Urothelium cell line (cell line): ENCODE data around the gene IL13RA1.
"Not testable (repeated sequence)": the region's sequence is repeated elsewhere in the genome, so short reads cannot be mapped to it uniquely, and the experiment has no call there.

Experiments used
- DNase-seq: peaks from one replicate; pipeline ENCODE4 v3.0.0; 2011; ENCODE audit warnings: low spot score, mixed read lengths
- FAIRE-seq: peaks from 2 replicates; lab custom pipeline; 2011; peaks lifted over from hg19 to GRCh38; lab: Jason Lieb, UNC

Gene IL13RA1

GRCh38 chrX:118727686-118728339 lies 407 bp downstream of the IL13RA1 start:
- no peak for FAIRE-seq

GRCh38 chrX:118729042-118729652 lies 1.7 kb downstream of the IL13RA1 start:
- FAIRE-seq (no peak), DNase-seq (no peak)

More at GRCh38 chrX:118727686-118728339, 407 bp downstream of the IL13RA1 start:
- DNase-seq = no peak

- no peak for FAIRE-seq
- no peak for DNase-seq
These were observed 3.3 kb downstream of the IL13RA1 start for GRCh38 chrX:118730500-118731247.

GRCh38 chrX:118732551-118732950 lies 5.1 kb downstream of the IL13RA1 start:
- FAIRE-seq, DNase-seq: not testable (repeated sequence)

DNA sequence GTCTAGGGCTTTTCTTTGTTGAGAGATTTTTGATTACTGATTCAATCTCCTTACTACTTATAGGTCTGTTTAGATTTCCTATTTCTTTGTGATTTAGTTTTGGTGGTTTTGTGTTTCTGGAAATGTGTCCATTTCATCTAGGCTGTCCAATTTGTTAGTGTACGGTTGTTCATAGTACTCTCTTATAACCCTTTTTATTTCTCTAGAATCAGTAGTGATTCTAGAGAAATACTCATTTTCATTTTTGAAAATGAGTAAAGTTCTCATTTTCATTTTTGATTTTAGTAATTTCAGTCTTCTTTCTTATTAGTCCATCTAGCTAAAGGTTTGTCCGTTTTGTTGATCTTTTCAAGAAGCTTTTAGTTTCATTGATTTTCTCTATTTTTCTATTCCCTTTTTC lies 7.5 kb downstream of the IL13RA1 start:
- DNase-seq = no peak
- FAIRE-seq = no peak

DNA sequence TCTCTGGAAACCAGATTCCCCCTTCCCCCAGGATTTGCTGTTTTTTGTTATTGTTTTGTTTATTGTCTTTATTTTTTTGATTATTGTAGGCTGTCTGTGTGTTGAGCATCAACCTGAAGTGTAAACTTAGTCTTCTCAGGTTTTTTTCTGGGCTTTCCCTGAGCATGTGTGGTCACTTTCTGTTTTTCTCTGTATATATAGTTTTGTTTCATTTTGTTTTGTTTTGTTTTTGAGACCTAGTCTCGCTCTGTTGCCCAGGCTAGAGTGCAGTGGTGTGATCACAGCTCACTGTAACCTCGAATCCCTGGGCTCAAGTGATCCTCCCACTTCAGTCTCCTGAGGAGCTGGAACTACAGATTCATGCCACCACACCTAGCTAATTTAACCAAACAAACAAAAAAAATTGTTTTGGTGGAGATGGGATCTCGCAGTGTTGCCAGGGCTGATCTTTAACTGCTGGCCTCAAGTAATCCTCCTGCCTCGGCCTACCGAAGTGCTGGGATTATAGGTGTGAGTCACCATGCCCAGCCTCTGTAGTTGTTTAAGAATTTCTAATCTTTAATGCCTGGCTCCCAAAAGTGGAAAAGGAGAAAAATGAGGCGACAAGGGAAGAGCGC lies 9.1 kb downstream of the IL13RA1 start:
- FAIRE-seq = no peak
- no peak for DNase-seq

DNA sequence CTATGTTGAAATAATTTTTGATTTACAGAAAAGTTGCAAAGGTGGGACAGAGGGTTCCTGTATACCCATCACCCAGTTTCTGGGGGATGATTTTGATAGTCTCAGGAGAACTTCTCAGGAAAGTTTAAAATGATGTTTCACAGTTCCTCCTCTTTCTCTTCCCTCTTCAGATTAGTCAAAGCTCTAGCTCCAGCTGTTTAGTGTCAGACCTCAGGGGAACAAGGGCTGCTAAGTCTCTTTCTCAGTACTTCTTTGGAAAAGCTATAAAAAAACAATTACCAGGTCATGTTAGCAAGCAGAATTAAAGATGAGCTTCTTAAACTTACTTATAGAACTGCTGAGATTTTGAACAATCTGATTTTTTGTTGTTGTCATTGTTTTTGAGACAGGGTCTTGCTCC lies 12.2 kb downstream of the IL13RA1 start:
- FAIRE-seq = no peak
- DNase-seq = no peak

- FAIRE-seq (no peak), DNase-seq (no peak)
These were observed 13.0 kb downstream of the IL13RA1 start for GRCh38 chrX:118740276-118740889.

GRCh38 chrX:118742176-118742575 lies 14.8 kb downstream of the IL13RA1 start:
- FAIRE-seq (no peak), DNase-seq (no peak)

DNA sequence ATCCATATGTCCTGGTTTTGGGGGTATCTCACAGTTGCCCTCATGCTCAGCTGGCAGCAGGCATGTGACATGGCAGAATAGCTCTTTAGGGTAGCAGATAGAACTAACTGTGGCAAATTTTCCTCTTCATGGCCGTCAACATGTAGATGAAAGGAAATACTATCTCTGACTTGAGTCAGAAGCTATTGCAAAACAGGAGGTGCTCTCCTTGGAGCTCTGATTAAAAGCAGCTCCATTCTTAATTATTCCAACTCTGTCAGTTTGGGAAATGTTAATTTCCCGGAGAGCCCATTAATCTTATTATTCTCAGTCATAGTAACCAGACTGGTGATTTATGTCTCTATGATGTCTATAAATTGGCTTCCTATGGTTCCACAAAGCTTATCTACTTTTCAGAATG lies 18.2 kb downstream of the IL13RA1 start:
- FAIRE-seq (no peak), DNase-seq (no peak)

GRCh38 chrX:118751950-118752783 lies 24.8 kb downstream of the IL13RA1 start:
- DNase-seq (no peak), FAIRE-seq (no peak)

- no peak for FAIRE-seq
- no peak for DNase-seq
These were observed 28.2 kb downstream of the IL13RA1 start for GRCh38 chrX:118755633-118756032.

- DNase-seq (no peak), FAIRE-seq (no peak)
These were observed 28.7 kb downstream of the IL13RA1 start for GRCh38 chrX:118756101-118756500.

- FAIRE-seq (no peak), DNase-seq (no peak)
These were observed 31.1 kb downstream of the IL13RA1 start for GRCh38 chrX:118758511-118758910.

- FAIRE-seq (no peak), DNase-seq (no peak)
These were observed 32.6 kb downstream of the IL13RA1 start for GRCh38 chrX:118760025-118760424.

GRCh38 chrX:118761939-118762707 lies 34.7 kb downstream of the IL13RA1 start:
- FAIRE-seq (no peak), DNase-seq (no peak)

- DNase-seq (no peak), FAIRE-seq (no peak)
These were observed 36.1 kb downstream of the IL13RA1 start for GRCh38 chrX:118763489-118763888.

DNA sequence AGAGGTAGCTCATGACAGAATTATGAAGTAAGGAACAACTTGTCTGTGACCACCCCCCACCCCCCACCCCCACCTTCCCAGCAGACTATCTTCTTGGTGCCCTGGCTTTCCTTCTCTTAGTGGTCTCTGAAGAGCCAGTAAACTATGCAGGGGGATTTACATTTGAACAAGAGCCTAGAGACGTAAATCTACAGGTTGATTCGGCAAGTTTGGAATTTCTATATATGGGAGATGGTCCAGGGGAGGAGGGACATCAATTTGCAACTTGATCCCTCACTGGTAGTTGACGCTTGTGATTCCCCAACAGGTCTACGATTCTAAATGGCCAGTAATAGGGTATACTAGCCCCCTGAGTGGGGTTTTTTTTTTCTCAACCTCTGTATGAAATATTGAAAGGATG lies 36.7 kb downstream of the IL13RA1 start:
- DNase-seq (no peak), FAIRE-seq (no peak)

- no peak for DNase-seq
- FAIRE-seq = no peak
These were observed 42.8 kb downstream of the IL13RA1 start for GRCh38 chrX:118770133-118770760.
